GM12878 (cell line): Measurements from ENCODE around the gene SBF2.

Experiments used
- ATF3 ChIP-seq: IDR thresholded peaks from 2 replicates; pipeline ENCODE4 v1.6.1; 2011; ENCODE audit warnings: low read depth, mild to moderate bottlenecking, low read length, moderate library complexity, borderline replicate concordance; ENCODE audit errors: extremely low read depth
- EZH2 ChIP-seq: IDR thresholded peaks from 2 replicates; pipeline ENCODE4 v1.6.1; 2012; ENCODE audit warnings: low read depth, mild to moderate bottlenecking, control low read depth, inconsistent platforms, low read length, borderline replicate concordance; ENCODE audit not compliant: control insufficient read depth
- LARP7 ChIP-seq: fragments of 450-650 bp; IDR thresholded peaks from 2 replicates; pipeline ENCODE4 v1.6.1; 2017; ENCODE audit warnings: mild to moderate bottlenecking
- MEF2A ChIP-seq: IDR thresholded peaks from 2 replicates; pipeline ENCODE4 v1.6.1; 2011; ENCODE audit warnings: low read depth, mild to moderate bottlenecking, low read length, moderate library complexity; ENCODE audit not compliant: insufficient read depth
- POLR2AphosphoS5 ChIP-seq: IDR thresholded peaks from 2 replicates; pipeline ENCODE4 v1.6.1; 2011; ENCODE audit warnings: mild to moderate bottlenecking, low read length, inconsistent platforms
- RB1 ChIP-seq: fragments of 450-650 bp; formaldehyde crosslinking; IDR thresholded peaks from 2 replicates; pipeline ENCODE4 v1.6.1; 2017; ENCODE audit warnings: mild to moderate bottlenecking, borderline replicate concordance
- ZNF274 ChIP-seq: IDR thresholded peaks from one replicate; pipeline ENCODE4 v1.8.0; 2011; ENCODE audit not compliant: insufficient read length, insufficient read depth

- no peak for TF ChIP-seq ZNF274
- no peak for TF ChIP-seq POLR2AphosphoS5
- no peak for TF ChIP-seq LARP7
- TF ChIP-seq EZH2 = no peak
- no peak for TF ChIP-seq MEF2A
- TF ChIP-seq RB1 = no peak
- TF ChIP-seq ATF3 = no peak
These were observed 561.6 kb downstream of the SBF2 start for GRCh38 chr11:9732453-9732852.
